HCEC 1CT (cell line): ENCODE results near the gene CHRD.

Experiments
- DNase-seq: peaks from one replicate; pipeline ENCODE4 v3.0.0-alpha.2; 2017

Gene CHRD

DNA sequence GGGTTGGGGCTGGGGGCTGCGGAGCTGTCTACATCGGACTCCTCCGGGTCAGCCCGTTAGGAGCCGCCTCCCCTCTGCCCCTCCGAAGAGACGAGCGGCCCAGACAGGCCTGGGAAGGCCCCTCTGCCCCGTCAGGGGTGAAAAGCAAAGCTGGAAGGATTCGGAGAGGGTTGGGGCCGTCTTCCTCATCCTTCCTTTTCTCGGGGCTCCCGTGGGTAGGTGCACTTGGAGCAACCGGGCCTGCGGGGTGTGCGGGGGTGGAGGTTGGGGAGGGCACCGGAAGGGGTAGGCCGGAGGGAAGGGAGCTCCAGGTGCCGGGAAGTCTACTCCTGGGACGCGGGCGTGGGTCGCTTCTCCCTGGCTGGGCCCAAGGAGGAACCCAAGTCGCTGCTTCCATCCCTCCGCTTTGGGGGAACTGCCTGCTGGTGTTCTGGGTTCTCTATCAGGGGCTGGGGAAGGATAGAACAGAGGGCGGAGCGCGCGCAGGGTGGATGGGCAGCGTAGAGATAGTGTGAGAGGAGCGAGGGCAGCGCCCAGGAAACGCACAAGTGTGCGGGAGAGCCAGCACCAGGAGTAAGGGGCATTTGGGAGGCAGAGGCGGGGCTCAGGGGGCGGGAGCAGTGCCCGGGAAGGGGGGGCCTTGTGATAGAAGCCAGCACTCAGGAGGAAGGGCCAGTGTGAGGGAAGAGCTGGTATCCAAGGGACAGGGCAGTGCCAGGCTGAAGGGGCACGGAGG lies 17.8 kb upstream of the CHRD start:
- DNase-seq = peak; percentile 57

DNA sequence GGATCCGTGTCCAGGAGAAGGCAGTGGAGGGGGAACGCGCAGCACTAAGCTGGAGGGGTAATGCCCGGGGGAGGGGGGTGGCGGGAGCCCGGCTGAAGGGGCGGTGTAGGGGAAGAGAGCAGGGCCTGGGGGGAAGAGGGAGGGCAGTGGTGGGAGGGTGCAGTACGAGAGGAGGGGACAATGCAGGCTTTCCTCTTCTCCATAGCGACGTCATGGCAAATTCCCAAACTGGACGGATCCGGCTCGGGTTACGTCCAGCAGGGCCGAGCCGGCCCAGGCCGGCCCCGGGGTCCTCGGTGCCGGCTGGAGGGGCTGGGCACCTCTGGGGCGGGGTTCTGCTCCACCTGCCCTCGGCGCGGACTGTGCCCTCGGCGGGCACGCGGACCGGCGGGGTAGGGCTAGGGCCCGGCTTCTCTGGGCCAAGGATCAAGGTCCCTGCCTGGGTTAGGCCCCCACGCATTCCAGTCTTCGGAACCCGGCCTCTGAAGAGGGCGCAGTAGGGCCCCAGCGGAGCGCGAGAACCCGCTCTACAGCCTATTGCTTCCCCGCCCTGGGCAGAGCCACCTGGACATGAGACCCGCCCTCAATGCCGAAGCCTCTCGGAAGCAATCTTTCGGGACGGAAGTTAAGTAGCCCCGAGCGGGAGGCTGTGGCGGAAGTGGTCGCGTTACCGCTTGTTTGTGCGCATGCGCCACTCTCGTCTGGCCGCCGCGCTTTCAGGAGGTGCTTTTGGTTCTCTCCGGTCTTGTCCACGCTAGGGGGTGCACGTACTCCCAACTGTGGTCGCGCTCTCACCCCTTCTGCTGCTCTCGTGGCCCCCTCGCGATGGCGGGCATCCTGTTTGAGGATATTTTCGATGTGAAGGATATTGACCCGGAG lies 16.9 kb upstream of the CHRD start:
- DNase-seq = peak; percentile 98

DNA sequence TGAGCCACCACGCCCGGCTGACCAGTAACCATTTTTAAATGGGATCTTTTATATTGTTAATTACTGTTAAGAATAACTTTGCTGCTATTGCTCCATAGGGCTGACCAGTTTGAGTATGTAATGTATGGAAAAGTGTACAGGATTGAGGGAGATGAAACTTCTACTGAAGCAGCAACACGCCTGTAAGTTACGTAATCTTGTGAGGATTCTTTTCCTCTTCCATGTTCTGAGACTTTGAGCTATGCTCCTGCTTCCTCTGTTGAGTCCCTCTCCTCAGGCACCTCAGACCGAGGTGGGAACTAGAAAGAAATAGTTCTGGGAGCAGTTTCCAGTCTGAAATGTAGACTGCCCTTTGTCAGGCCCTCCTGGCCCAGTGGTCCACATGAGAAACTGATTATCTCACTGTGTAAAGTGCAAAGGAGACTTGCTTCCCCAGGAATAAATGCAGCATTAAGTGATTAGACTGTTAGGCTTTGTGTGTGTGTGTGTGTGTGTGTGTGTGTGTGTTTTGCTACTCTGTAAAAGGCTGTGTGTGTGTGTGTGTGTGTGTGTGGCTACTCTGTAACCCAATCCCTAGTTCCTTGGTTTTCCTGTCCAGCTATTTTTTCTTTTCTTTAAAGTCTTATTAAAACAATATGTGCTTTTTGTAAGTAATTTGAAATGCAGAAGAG lies 13.1 kb upstream of the CHRD start:
- no peak for DNase-seq

DNA sequence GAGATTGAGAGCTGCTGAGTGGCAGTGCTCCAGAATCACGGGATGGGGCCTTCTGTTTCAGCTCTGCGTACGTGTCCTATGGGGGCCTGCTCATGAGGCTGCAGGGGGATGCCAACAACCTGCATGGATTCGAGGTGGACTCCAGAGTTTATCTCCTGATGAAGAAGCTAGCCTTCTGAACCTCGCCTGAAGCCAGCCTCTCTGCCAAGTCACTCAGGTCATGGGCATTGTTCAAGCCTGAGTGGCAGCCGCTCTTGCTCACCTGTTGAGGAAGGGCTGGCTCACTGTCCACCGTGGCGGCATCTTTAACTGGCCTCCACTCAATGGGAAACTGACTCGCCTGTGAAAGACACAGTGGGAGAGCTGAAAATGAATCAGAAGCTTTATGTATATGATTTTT lies 11.7 kb upstream of the CHRD start:
- no peak for DNase-seq

DNA sequence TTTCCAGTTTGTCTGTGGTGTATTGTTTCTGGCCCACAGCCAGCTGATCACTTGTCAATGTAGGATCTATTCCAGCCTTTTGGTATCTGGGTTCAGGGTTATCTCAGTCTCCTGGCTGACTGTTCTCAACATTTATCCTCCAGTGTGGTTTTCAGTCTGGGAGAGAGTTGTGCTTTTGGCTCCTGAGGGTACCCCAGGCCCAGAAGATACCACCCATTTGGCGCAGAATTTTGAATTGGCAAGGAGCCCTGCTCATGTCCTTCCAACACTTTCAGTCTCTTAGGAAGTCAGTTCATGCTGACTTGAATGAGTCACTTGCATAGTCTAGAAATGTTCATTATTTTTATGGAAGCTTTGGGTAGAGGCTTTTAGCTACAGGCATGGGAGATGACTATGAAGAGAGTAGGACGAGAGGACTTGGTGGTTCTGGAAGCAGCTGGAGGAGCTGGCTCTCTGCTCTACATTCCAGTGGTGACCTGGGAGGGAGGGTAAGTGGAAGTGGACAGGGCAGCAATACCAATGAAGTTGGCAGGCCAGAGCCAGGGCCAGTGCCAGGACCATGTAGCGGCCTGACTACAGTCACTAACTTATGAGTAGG lies 11.2 kb upstream of the CHRD start:
- DNase-seq = peak; percentile 8

DNA sequence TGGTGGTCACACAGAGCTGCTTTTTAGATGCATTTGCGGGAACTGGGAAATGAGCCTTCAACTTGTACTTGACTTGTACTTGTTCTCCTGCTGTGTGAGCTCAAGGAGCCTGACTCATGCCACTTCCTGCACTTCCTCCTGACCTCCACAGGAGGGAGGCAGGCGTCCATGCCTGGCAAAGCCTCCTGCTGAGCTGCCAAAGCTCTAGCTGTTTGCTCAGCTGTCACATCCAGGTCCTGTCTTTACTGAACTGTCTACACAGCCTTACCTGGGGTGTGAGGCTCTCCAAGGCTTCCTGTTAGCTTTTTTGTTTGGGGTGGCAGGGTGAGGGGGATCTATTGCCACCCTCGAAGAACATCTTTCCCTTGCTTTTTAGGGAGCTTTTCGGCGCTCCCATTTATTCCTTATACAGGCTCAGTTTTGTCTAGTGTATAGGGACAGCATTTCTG lies 8.3 kb upstream of the CHRD start:
- DNase-seq = peak; percentile 83

DNA sequence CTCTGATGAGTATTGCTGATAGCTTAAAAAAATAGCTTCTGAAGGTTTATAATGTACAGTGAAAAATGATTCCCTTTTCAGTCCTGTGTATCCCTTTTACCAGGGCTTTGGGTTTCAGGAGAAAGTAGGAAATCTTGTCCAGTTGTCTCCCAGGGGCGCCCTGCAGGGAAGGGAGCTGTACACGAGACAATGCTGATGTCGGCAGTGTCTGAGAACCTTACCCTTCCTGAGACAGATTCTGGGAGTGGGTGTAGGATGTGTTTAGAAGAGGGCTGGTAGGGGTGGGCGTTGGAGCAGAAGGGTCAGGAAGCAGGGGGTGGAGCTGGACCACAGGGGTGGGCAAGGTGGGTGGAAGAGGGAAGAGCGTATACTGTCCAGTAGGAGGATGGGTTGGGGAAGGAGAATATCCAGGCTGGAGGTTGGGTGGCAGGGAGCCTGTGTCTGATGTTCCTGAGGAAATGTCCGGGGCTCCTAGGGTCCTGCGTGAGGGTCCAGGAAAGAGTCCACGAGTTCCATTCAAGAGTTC lies 7.5 kb upstream of the CHRD start:
- DNase-seq = no peak

DNA sequence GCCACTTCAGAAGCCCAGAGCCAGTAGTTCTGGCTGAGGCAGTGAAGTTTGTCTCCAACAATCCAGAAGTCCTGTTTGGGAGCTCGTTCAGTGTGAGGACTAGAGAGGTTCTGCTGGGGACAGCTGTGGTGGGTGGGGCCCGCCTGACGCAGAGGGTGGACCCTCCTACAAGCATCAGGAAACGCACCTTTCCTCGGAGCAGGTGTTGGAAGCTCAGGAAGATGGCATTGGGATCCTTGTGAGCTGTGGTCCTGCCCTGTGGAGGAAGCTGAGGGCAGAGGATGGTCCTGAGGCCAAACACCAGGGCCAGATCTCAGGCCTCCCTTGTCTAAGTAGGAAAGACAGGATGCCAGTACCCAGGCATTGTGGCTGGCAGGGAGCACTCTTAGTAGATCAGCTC lies 6.9 kb upstream of the CHRD start:
- DNase-seq = no peak

DNA sequence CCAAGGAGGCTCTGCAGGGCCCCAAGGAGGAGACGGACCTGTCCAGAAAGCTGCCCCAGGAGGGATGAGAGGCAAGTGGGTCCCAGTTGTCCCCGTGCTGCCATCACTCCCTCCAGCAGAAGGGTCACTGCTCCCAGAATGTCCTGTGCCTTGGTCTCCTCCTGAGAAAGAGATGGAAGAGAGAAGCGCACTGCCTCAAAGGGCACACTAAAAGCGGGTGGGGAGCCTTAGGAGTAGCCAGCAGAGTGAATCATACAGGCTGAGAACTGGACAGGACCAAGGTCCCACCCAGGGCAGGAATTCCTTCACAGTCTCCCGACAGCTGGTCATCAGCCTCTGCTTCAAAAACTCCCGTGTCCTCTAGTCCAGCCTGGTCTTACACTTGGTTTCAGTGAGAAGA lies 6.4 kb upstream of the CHRD start:
- DNase-seq = peak; percentile 27

DNA sequence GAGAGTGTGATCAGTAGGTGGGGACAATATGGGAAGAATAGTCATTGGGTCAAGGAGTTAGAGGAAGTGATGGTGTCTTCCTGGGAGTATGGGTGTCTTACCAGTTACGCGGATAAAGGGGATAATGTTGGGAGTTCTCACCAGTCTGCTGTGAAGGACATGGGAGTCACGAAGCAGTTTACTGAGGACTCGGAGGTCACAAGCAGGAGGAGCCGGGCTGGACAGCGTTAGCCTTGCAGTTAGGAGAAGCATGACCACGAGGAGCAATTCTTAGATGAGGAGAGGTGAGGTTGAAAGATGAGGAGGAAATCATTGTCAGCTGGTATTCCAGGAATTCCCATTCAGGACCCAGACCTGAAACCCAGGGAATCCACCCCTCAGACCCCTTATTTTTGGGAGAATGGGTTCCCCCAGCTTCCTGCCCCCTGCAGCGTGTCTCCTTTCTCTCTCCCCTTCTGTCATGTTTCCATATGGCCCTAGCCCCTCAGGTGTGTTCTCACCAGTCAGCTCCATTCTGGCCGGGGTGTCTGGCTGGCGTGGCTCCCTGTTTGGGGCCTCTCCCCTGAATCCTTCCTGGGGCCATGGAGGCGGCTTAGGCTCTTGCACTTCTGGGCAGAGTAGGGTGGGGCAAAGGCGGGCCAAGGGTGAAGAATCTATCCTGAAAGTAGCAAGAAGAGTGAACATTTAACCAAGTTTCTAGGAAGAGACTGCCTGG lies 4.0 kb upstream of the CHRD start:
- DNase-seq = no peak

DNA sequence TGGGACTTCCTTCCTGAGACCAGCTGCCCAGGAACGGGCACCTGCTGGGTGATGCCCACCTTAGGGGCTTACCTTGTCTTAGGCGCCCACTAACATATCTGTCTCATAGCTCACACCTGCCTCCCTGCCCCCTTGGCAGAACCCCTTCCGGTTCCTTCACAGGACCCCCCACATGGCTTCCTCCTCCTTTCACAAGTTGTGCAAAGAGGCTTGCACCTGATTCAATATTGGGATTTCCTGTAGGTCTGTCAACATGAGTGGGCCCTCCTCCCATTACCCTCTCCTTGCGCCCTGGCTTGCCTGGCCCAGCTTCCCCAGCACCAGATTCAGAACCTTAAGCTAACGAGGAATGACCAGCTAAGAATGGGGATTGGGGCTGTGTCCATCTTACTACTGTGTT lies 2.5 kb upstream of the CHRD start:
- DNase-seq = no peak

DNA sequence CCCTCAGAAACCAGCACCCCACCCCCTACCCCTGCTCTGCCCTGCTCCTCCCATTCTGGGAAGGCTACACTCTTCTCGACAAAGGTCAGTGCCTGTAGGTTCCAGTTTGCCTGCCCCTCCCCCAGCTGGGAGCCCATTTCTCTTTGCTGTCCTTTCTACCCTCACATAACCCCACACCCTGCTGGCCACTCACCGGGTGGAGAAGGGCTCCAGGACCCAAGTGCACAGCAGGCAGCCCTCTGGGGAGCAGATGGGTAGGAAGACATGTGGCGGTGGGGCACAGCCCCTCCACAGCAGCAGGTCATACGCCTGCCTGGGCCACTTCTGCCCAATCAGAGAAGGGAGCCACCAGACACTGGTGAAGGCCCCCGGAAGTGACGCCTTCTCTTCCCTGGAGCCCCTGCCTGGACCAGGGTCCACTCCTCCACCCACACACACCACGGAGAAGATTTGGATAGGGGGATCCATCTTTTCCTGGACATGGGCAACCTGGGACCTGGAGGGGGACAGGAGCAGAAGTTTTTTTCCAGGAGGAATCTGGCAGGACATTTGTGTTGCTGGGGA lies 1.9 kb upstream of the CHRD start, which contains the start of gene THPO:
Gene THPO (minus strand): TSS at position 326 of the 564 bp plus-strand sequence. CDS start 1,948 bp downstream, outside the sequence.
- DNase-seq = no peak

DNA sequence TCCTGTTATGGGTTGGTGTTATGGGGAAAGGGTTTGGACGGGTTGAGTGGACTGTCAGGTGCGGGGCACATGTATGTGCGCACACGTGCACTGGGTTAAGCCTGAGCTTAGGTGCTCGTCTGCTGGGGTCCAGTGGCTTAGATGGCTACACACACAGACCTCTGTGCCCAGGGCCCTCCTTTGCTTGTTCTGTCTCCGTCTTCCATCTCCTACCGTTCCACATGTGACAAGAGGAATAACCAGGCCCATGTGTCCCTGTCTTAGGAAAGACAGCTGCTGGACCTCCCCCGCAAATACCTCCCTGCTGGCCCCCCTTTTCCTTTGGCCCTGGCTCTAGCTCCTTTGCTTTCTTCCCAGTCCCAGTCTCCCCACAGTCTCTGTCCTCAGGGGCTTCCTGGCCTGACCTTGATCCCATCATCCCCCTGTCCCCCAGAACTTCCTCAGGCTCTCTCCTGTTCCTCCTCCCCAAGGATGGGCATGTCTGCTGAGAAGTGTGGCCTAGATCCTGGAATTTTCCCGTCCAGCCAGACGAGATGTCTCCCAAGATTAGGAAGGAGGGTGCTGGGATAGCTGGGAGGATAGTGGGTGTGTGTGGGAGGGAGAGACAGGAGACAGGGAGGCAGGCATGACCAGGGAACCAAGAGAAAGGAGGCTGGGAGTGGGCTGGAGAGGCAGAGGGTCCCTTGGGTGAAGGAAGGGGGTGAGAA lies 1.1 kb upstream of the CHRD start:
- DNase-seq = no peak

DNA sequence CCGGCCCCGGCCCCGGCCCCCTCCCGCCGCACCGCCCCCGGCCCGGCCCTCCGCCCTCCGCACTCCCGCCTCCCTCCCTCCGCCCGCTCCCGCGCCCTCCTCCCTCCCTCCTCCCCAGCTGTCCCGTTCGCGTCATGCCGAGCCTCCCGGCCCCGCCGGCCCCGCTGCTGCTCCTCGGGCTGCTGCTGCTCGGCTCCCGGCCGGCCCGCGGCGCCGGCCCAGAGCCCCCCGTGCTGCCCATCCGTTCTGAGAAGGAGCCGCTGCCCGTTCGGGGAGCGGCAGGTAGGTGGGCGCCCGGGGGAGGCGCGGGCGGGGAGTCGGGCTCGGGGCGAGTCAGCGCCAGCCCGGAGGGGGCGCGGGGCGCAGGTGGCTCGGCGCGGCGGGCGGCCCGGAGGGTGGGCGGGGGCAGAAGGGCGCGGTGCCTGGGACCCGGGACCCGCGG lies 352 bp downstream of the CHRD start:
- DNase-seq = peak; percentile 9

DNA sequence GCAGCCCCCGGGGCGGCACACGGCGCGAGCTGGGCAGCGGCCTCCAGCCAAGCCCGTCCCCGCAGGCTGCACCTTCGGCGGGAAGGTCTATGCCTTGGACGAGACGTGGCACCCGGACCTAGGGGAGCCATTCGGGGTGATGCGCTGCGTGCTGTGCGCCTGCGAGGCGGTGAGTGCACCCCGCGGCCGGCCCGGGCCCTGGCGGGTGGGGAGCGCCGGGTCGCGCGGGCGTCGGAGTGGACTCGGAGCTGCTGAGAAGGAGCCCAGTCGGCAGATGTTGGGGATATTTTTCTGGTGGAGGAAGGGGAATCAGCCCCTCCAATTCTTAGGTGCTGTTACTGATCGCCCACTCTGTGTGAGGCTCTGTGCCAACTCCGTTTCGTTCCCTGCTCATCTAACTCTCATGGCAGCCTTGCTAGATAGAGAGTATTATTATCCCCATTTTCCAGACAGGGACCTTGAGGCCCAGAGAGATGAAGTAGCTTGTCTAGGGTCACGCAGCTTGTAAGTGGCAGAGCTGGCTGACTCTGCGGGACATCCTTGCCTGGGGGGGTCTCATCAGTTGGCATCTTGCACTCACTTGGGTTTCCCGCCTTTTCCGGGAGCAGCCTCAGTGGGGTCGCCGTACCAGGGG lies 890 bp downstream of the CHRD start:
- no peak for DNase-seq

DNA sequence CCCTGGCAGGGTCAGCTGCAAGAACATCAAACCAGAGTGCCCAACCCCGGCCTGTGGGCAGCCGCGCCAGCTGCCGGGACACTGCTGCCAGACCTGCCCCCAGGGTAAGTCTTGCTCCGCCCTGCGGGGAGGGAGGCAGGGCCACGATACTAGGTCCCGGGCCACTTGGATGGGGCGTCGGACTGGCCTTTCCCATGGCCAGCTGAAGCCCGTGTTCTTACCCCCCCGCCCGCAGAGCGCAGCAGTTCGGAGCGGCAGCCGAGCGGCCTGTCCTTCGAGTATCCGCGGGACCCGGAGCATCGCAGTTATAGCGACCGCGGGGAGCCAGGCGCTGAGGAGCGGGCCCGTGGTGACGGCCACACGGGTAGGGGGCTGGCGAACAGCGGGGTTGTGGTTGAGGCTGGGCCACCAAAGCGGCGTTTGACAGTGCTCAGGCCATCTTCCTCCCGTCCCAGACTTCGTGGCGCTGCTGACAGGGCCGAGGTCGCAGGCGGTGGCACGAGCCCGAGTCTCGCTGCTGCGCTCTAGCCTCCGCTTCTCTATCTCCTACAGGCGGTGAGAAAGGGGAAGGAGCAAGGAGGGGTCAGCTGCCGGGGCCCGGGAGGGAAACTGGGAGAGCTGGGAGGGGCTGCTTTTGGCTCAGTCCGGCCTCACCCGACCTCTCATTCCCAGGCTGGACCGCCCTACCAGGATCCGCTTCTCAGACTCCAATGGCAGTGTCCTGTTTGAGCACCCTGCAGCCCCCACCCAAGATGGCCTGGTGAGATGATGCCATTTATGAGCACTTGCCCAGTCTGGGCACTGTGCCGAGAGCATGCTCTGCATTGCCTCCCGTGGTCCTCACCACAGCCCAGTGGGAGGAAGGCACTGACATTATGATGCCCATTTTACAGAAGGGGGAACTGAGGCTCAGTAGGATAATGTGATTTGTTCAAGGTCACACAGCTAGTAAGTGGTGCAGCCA lies 1.7 kb downstream of the CHRD start:
- DNase-seq = no peak

DNA sequence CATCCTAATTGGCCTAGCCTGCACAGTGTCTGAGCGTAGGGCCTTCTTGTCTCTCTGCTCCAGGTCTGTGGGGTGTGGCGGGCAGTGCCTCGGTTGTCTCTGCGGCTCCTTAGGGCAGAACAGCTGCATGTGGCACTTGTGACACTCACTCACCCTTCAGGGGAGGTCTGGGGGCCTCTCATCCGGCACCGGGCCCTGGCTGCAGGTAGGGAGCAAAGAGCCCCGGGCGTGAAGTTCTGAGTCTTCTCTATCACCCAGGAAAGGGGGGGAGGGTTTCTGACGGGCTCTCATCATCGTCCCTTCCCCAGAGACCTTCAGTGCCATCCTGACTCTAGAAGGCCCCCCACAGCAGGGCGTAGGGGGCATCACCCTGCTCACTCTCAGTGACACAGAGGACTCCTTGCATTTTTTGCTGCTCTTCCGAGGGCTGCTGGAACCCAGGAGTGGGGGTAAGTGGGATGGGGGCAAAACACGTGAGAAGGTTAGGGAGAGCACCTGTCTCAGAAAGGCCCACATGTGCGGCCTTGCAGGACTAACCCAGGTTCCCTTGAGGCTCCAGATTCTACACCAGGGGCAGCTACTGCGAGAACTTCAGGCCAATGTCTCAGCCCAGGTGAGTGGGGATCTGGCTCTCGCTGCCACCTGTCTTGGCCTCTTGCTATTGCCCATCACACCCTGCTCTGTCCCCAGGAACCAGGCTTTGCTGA lies 2.6 kb downstream of the CHRD start:
- DNase-seq = no peak

DNA sequence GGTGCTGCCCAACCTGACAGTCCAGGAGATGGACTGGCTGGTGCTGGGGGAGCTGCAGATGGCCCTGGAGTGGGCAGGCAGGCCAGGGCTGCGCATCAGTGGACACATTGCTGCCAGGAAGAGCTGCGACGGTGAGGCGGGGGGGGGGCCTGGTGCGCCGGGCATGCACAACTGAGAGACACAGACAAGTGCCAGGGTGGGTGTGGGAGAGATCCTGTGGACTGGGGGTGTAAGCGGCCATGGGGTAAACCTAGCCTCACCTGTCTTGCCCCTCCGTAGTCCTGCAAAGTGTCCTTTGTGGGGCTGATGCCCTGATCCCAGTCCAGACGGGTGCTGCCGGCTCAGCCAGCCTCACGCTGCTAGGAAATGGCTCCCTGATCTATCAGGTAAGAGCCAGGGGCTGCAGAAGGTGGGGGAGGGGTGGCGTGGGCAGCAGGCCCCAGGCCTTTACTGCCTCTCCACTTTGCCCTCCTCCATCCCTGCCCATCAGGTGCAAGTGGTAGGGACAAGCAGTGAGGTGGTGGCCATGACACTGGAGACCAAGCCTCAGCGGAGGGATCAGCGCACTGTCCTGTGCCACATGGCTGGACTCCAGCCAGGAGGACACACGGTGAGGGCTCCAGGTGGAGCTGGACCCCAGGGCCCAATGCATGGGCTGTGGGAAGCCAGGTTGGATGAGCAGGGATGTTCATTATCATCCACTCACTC lies 3.3 kb downstream of the CHRD start:
- no peak for DNase-seq
